ENCODE data around the gene IFRD2.

Gene IFRD2

DNA sequence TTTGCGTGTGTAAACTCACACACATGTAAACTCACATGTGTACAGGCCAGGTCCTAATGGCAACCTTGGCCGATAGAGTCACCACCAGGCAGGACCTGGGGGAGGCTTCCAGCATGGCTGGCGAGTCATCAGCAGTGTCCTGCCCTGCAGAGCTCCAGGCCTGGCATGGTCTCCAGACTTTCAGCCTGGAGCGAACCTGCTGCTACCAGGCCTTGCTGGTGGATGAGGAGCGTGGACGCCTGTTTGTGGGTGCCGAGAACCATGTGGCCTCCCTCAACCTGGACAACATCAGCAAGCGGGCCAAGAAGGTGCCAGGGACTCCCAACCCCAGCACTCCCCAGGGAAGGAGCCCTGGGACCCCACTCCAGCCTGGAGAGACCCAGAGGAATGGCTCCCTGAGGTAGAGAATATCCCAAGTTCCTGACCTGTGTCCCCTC, 22.2 kb downstream of the IFRD2 start:
- WGBS (ENCODE audit: extremely low coverage, insufficient coverage, low lambda C conversion rate) = no CpG with 5 or more reads among the region's 8 CpGs
- H3K36me3 ChIP-seq (ENCODE audit: control insufficient read depth, insufficient read depth, low read length) = no peaks in the 10 kb centered on the region
- no peak overlapping the region for H4K5ac ChIP-seq (ENCODE audit: low read length)
- H4K8ac ChIP-seq (ENCODE audit: low read depth, low read length) = no peak overlapping the region
- peaks cover 3% of the 10 kb centered on the region for H3K27me3 ChIP-seq (ENCODE audit: insufficient read depth, low read length, poor library complexity)
- H3K23ac ChIP-seq (ENCODE audit: low read length) = no peak overlapping the region
- no peak overlapping the region for H2BK5ac ChIP-seq (ENCODE audit: low read length)
- H3K4me1 ChIP-seq (ENCODE audit: control insufficient read depth, low read depth, low read length) = peaks cover 13% of the 10 kb centered on the region
- no peak overlapping the region for H2BK120ac ChIP-seq (ENCODE audit: low read depth, low read length)
- H3K79me2 ChIP-seq (ENCODE audit: control insufficient read depth, insufficient read depth, low read length) = no peaks in the 10 kb centered on the region
- DNase-seq = no peak
- H3K9ac ChIP-seq (ENCODE audit: low read length) = no peak overlapping the region
- no peak overlapping the region for H3K56ac ChIP-seq (ENCODE audit: low read length)
- H3K4me3 ChIP-seq (ENCODE audit: low read length) = no peak overlapping the region
- H3K27ac ChIP-seq (ENCODE audit: low read depth, low read length) = no peak overlapping the region
- H3K4me2 ChIP-seq (ENCODE audit: low read length) = no peak overlapping the region
- H3K18ac ChIP-seq (ENCODE audit: low read length) = no peak overlapping the region
- no peak overlapping the region for H3K4ac ChIP-seq (ENCODE audit: low read depth, low read length)
- H2BK15ac ChIP-seq (replicated peaks; ENCODE audit: low read depth) = no peak overlapping the region
- no peaks in the 10 kb centered on the region for H3K79me1 ChIP-seq (ENCODE audit: low read length)
- no peak overlapping the region for H2AK5ac ChIP-seq (ENCODE audit: low read length)

DNA sequence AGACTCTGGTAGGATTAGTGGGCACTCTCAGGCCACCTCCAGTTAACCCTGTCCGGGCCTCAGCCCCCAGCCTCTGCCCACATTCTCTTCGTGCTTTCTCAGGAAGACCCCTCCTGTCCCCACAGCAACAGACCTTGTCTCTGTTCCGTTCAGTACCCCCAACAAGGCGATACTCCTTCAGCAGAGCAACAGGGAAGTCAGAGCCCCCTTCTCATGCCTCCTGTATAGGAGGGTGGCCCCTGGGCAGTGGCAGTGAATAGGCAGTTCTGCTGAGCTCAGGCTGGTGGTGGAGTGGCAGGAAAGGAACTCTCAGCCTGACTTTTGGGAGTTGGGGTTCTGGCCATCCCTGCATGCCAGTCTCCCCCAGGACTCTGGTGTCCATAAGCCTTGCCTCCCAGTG, 22.8 kb downstream of the IFRD2 start:
- Histone ChIP-seq H3K56ac (ENCODE audit: low read length) (no peak overlapping the region), H3K4me1 (ENCODE audit: control insufficient read depth, low read depth, low read length) (peaks cover 14% of the 10 kb centered on the region), H3K4ac (ENCODE audit: low read depth, low read length) (no peak overlapping the region), H4K8ac (ENCODE audit: low read depth, low read length) (no peak overlapping the region), H2AK5ac (ENCODE audit: low read length) (no peak overlapping the region), H3K36me3 (ENCODE audit: control insufficient read depth, insufficient read depth, low read length) (no peaks in the 10 kb centered on the region), H3K27me3 (ENCODE audit: insufficient read depth, low read length, poor library complexity) (peaks cover under 1% of the 10 kb centered on the region), H3K9ac (ENCODE audit: low read length) (no peak overlapping the region), H3K27ac (ENCODE audit: low read depth, low read length) (no peak overlapping the region), H3K79me1 (ENCODE audit: low read length) (no peaks in the 10 kb centered on the region), H2BK15ac (replicated peaks; ENCODE audit: low read depth) (no peak overlapping the region), H3K4me2 (ENCODE audit: low read length) (no peak overlapping the region), H3K79me2 (ENCODE audit: control insufficient read depth, insufficient read depth, low read length) (no peaks in the 10 kb centered on the region), H2BK5ac (ENCODE audit: low read length) (no peak overlapping the region), H3K4me3 (ENCODE audit: low read length) (no peak overlapping the region), H4K5ac (ENCODE audit: low read length) (no peak overlapping the region), H3K23ac (ENCODE audit: low read length) (no peak overlapping the region), H2BK120ac (ENCODE audit: low read depth, low read length) (no peak overlapping the region), H3K18ac (ENCODE audit: low read length) (no peak overlapping the region)
- WGBS (ENCODE audit: extremely low coverage, insufficient coverage, low lambda C conversion rate) = no CpG with 5 or more reads among the region's 4 CpGs
- DNase-seq = no peak

DNA sequence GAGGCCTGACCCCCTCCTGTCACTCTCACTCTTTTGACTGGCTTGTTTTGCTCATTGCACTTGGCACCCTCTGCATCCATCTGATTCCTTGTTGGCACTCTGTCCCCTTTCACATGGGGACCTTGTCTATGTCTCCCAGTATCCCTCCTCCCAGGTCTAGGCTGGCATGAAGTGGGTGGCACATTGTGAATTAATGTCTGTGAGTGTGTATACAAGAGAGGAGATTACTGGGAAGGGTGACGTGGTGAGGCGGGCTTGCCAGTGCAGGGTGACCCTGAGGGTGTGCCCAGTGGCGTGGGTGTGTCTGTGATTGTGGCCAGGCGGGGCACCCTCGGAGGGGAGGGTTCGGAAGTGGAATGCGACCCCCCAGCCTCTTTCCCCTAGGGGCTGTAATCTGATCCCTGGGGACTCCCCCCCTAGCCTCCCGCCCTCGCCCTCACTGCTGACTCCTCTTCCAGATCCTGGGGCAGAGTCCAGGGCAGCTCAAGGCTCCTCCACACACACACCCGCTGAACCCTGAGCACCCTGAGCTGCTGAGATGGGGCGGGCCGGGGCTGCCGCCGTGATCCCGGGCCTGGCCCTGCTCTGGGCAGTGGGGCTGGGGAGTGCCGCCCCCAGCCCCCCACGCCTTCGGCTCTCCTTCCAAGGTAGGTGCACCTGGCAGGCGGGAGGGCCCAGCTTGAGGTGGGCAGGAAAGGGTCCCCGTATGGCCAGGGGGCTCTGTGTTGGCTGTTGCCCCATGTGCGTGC, 23.4 kb downstream of the IFRD2 start, which contains the start of gene SEMA3B:
TSS of gene SEMA3B (plus strand) at position 445 of the 749 bp plus-strand sequence. CDS start at position 539, 94 bp downstream.
- Histone ChIP-seq H3K79me2 (ENCODE audit: control insufficient read depth, insufficient read depth, low read length) (no peaks in the 10 kb centered on the region), H2BK120ac (ENCODE audit: low read depth, low read length) (no peak within 1 kb of the TSS), H4K5ac (ENCODE audit: low read length) (no peak within 1 kb of the TSS), H3K27ac (ENCODE audit: low read depth, low read length) (no peak within 1 kb of the TSS), H3K56ac (ENCODE audit: low read length) (no peak within 1 kb of the TSS), H3K4me2 (ENCODE audit: low read length) (no peak within 1 kb of the TSS), H3K18ac (ENCODE audit: low read length) (no peak within 1 kb of the TSS), H3K4me1 (ENCODE audit: control insufficient read depth, low read depth, low read length) (peaks cover 17% of the 10 kb centered on the region), H2BK15ac (replicated peaks; ENCODE audit: low read depth) (no peak within 1 kb of the TSS), H2AK5ac (ENCODE audit: low read length) (no peak within 1 kb of the TSS), H3K4ac (ENCODE audit: low read depth, low read length) (no peak within 1 kb of the TSS), H3K4me3 (ENCODE audit: low read length) (no peak within 1 kb of the TSS), H3K27me3 (ENCODE audit: insufficient read depth, low read length, poor library complexity) (no peaks in the 10 kb centered on the region), H2BK5ac (ENCODE audit: low read length) (no peak within 1 kb of the TSS), H3K9ac (ENCODE audit: low read length) (no peak within 1 kb of the TSS), H3K79me1 (ENCODE audit: low read length) (no peaks in the 10 kb centered on the region), H4K8ac (ENCODE audit: low read depth, low read length) (no peak within 1 kb of the TSS), H3K23ac (ENCODE audit: low read length) (no peak within 1 kb of the TSS), H3K36me3 (ENCODE audit: control insufficient read depth, insufficient read depth, low read length) (no peaks in the 10 kb centered on the region)
- DNase-seq = no peak
- no CpG with 5 or more reads among the region's 21 CpGs for WGBS (ENCODE audit: extremely low coverage, insufficient coverage, low lambda C conversion rate)

DNA sequence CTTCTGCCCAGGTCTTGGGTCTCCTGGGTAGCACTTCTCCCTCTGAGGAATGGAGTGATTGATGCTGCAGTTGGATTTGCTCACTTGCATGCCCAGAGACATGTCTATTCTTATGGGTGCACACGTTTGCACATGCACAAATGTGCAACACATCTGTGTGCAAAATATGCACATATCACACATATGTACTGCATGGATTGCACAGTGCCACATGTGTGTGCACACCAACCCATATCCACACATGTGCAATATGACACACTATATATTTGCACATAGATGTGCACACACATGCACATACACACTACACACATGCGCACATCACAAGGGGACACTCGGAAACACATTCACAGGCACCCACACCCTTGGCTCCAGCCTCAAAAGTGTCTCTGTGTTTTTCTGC, 24.0 kb downstream of the IFRD2 start:
- peaks cover 17% of the 10 kb centered on the region for H3K4me1 ChIP-seq (ENCODE audit: control insufficient read depth, low read depth, low read length)
- WGBS (ENCODE audit: extremely low coverage, insufficient coverage, low lambda C conversion rate) = no CpG with 5 or more reads among the region's 3 CpGs

DNA sequence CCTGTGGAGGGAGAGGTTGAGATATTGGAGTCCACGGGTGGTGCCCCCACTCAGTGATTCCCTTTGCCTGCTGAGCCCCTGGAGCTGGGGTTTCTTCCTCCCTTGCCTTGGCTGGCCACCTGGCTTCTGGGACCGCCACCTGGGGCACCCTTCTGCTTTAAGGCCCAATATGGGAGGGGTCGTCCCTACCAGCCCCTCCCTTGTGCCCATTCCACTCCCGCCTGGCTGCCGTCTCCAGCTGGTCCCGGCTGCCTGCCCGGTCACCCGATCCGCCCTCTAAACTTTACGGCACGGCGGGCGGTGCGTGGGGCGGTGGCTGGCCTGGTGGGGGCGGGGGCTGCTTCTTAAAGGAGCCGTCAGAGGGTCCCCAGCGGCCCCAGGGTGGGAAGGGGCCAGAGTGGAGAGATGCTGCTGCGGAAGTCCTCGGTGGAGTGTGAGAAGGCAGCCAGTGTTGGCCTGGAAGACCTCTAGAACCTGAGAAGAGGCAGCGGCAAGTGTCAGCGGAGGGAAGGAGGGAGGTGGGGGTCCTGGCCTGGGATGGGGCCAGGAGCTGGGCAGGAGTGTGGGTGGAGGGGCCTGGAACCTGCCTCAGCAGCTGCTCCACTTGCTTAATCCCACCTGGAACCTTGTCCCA, 24.8 kb downstream of the IFRD2 start:
- H4K8ac ChIP-seq (ENCODE audit: low read depth, low read length) = no peak overlapping the region
- H2BK5ac ChIP-seq (ENCODE audit: low read length) = no peak overlapping the region
- no peak overlapping the region for H3K27ac ChIP-seq (ENCODE audit: low read depth, low read length)
- H3K79me2 ChIP-seq (ENCODE audit: control insufficient read depth, insufficient read depth, low read length) = no peaks in the 10 kb centered on the region
- H3K56ac ChIP-seq (ENCODE audit: low read length) = peak overlapping the region; percentile 78
- peak overlapping the region; percentile 13 for H2AK5ac ChIP-seq (ENCODE audit: low read length)
- no peaks in the 10 kb centered on the region for H3K27me3 ChIP-seq (ENCODE audit: insufficient read depth, low read length, poor library complexity)
- H3K9ac ChIP-seq (ENCODE audit: low read length) = peak overlapping the region; percentile 39
- H2BK120ac ChIP-seq (ENCODE audit: low read depth, low read length) = no peak overlapping the region
- no peak overlapping the region for H3K23ac ChIP-seq (ENCODE audit: low read length)
- no peak overlapping the region for H3K4ac ChIP-seq (ENCODE audit: low read depth, low read length)
- no peak for DNase-seq
- no peak overlapping the region for H3K4me3 ChIP-seq (ENCODE audit: low read length)
- H2BK15ac ChIP-seq (replicated peaks; ENCODE audit: low read depth) = no peak overlapping the region
- WGBS (ENCODE audit: extremely low coverage, insufficient coverage, low lambda C conversion rate) = no CpG with 5 or more reads among the region's 22 CpGs
- no peaks in the 10 kb centered on the region for H3K79me1 ChIP-seq (ENCODE audit: low read length)
- H3K18ac ChIP-seq (ENCODE audit: low read length) = peak overlapping the region; percentile 24
- no peaks in the 10 kb centered on the region for H3K36me3 ChIP-seq (ENCODE audit: control insufficient read depth, insufficient read depth, low read length)
- H3K4me2 ChIP-seq (ENCODE audit: low read length) = peak overlapping the region; percentile 4
- H3K4me1 ChIP-seq (ENCODE audit: control insufficient read depth, low read depth, low read length) = peaks cover 17% of the 10 kb centered on the region
- H4K5ac ChIP-seq (ENCODE audit: low read length) = no peak overlapping the region

More for the DNA sequence above, 24.0 kb downstream of the IFRD2 start:
- Histone ChIP-seq H3K9ac (ENCODE audit: low read length) (no peak overlapping the region), H3K56ac (ENCODE audit: low read length) (no peak overlapping the region), H3K36me3 (ENCODE audit: control insufficient read depth, insufficient read depth, low read length) (no peaks in the 10 kb centered on the region), H4K5ac (ENCODE audit: low read length) (no peak overlapping the region), H3K18ac (ENCODE audit: low read length) (no peak overlapping the region), H3K79me1 (ENCODE audit: low read length) (no peaks in the 10 kb centered on the region), H3K4me3 (ENCODE audit: low read length) (no peak overlapping the region), H3K79me2 (ENCODE audit: control insufficient read depth, insufficient read depth, low read length) (no peaks in the 10 kb centered on the region), H3K23ac (ENCODE audit: low read length) (no peak overlapping the region), H3K27me3 (ENCODE audit: insufficient read depth, low read length, poor library complexity) (no peaks in the 10 kb centered on the region), H3K27ac (ENCODE audit: low read depth, low read length) (no peak overlapping the region), H2BK15ac (replicated peaks; ENCODE audit: low read depth) (no peak overlapping the region), H4K8ac (ENCODE audit: low read depth, low read length) (no peak overlapping the region), H2BK5ac (ENCODE audit: low read length) (no peak overlapping the region), H3K4me2 (ENCODE audit: low read length) (no peak overlapping the region), H2AK5ac (ENCODE audit: low read length) (no peak overlapping the region), H3K4ac (ENCODE audit: low read depth, low read length) (no peak overlapping the region), H2BK120ac (ENCODE audit: low read depth, low read length) (no peak overlapping the region)
- DNase-seq = no peak

All from mesendoderm (in vitro differentiated cells).